Mononuclear cell (primary cell): ENCODE results near the gene IPMK. TPM values are rescaled to one million over a fixed set of nuclear protein-coding genes. Genes with fewer than 3 reads are reported as not detected.

ENCODE experiments used
- H3K27me3 ChIP-seq: 2 replicates; pipeline ENCODE4 v1.6.0; 2011; ENCODE audit warnings: low read length, control low read depth; ENCODE audit not compliant: insufficient read depth
- H3K4me1 ChIP-seq: 2 replicates; pipeline ENCODE4 v1.5.1; 2011; ENCODE audit warnings: mild to moderate bottlenecking, low read length, control low read depth; ENCODE audit not compliant: insufficient read depth
- H3K4me3 ChIP-seq: 2 replicates; pipeline ENCODE4 v1.5.1; 2011; ENCODE audit warnings: mild to moderate bottlenecking, low read length, moderate library complexity
- H3K9me3 ChIP-seq: 2 replicates; pipeline ENCODE4 v1.5.1; 2011; ENCODE audit warnings: low read depth, mild to moderate bottlenecking, control low read depth, low read length
- total RNA-seq: library from RNA; depleted of rRNA; stranded (reverse); fragments of >200 nt; gene quantifications from one replicate; pipeline ENCODE4 v1.2.3, GENCODE V29; 2012

IPMK gene
- total RNA-seq, 1 donor: 3.5 TPM

DNA sequence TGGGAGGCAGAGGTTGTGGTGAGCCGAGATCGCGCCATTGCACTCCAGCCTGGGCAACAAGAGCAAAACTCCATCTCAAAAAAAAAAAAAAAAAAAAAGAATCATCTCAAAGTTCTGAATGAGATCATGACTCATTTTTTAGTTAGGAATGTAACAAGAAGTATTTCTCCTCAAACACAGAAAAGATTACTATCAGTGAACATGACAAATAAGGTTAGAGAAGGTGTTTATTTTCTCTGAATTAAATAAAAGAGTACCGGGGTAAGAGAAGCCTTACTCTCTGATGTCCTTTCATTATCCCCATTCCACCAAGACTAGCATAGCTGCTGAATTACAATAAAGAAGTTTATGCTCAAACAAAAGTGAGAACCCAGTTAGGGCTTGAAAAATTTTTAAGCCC lies 50.1 kb downstream of the IPMK start:
- Histone ChIP-seq H3K4me1 (no peaks in the 10 kb centered on the region), H3K9me3 (no peaks in the 10 kb centered on the region), H3K27me3 (no peaks in the 10 kb centered on the region)

DNA sequence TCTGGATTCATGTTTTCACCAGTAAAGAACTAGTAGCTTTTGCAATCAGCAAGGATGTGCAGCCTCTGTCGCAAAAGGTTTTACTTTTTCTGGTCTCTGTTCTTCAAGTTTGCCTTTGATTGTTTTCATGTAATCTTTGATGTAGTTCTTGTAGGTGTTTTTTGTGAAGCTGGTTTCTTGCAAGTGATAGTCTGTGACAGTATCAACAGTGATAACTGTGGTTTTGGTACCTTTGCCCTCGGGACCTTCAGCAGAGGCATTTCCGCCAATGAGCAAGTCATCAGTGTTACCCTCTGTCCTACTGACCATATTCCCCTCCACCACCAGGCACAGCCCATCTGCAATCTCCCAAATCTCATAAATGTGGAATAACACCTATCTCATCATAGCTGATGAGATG lies 55.1 kb downstream of the IPMK start:
- Histone ChIP-seq H3K4me1 (no peaks in the 10 kb centered on the region), H3K4me3 (no peak overlapping the region), H3K9me3 (no peaks in the 10 kb centered on the region), H3K27me3 (no peaks in the 10 kb centered on the region)

More for the DNA sequence above, 50.1 kb downstream of the IPMK start:
- no peak overlapping the region for H3K4me3 ChIP-seq

DNA sequence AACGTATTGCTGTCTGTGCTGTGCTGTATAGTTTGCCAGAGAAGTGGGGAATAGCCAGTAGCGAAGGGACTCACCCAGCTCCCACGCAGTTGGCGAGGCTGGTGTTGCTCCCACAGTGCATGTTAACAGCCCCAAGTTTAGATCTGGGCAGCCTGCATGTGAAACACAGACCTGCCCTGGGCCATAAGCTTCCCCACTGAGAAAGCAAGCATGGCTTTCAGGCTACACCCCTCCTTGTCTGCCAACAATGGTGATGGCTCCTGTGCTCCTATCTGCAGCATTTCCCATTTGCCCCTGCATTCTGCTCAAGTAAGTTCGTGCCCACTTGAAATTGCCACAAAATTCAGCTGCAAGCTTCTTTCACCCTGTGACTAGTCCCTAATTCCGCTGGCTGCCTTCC lies 57.5 kb downstream of the IPMK start:
- H3K4me3 ChIP-seq: no peak overlapping the region
- H3K9me3 ChIP-seq: no peaks in the 10 kb centered on the region
- no peaks in the 10 kb centered on the region for H3K27me3 ChIP-seq
- no peaks in the 10 kb centered on the region for H3K4me1 ChIP-seq

DNA sequence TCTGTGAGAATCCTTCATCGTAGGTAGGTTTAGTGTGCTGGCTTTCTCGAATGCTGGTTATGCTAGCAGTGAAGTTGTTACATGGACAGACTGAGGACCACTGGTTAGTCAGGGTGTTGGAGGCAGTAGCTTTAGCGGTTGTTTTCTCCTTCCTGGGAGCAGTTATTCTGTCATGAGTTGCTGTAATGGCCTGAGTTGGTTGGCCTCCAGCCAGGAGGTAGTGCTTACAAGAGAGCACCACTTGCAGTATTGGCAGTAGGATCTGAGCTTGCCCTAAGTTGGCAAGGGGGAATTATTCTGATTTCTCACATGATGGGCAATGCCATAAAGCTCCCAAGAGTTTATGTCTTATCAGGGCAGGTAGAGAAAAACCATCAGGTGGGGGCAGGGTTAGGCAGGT lies 58.0 kb downstream of the IPMK start:
- Histone ChIP-seq H3K4me1 (no peaks in the 10 kb centered on the region), H3K27me3 (no peaks in the 10 kb centered on the region)

DNA sequence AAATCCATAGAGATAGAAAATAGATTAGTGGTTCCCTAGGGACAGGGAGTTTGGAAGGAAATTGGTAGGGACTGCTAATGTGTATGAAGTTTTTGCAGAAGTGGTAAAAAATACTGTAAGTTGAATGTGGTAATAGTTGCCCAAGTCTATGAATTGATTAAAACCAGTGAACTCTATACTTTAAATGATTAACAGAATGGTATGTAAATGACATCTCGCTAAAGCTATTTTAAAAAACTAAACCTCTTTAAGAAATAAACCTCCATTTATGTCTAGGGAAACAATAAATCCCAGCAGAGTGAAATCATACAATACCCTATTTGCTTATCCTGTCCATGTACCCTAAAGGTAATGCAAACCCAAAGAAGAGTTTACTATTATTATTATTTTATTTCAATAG lies 61.4 kb downstream of the IPMK start:
- no peaks in the 10 kb centered on the region for H3K9me3 ChIP-seq
- no peaks in the 10 kb centered on the region for H3K27me3 ChIP-seq
- no peaks in the 10 kb centered on the region for H3K4me1 ChIP-seq
- H3K4me3 ChIP-seq: no peak overlapping the region

More for the DNA sequence above, 58.0 kb downstream of the IPMK start:
- Histone ChIP-seq H3K9me3 (no peaks in the 10 kb centered on the region), H3K4me3 (no peak overlapping the region)

DNA sequence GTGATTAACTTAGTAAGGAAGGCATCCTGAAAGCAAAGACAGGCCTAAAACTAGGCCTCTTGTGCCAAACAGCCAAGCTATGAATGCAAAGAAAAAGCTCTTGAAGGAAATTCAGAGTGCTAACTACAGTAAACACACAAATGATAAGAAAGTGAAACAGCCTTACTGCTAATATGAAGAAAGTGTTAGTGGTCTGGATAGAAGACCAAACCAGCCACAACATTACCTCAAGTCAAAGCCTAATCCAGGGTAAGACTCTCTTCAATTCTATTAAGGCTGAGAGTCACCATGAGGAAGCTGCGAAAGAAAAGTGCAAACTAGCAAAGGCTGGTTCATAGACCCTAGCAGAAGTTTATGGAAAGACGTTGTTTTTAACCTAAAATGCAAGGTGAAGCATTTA lies 66.0 kb downstream of the IPMK start:
- Histone ChIP-seq H3K27me3 (no peaks in the 10 kb centered on the region), H3K9me3 (no peaks in the 10 kb centered on the region), H3K4me1 (no peaks in the 10 kb centered on the region), H3K4me3 (no peak overlapping the region)

DNA sequence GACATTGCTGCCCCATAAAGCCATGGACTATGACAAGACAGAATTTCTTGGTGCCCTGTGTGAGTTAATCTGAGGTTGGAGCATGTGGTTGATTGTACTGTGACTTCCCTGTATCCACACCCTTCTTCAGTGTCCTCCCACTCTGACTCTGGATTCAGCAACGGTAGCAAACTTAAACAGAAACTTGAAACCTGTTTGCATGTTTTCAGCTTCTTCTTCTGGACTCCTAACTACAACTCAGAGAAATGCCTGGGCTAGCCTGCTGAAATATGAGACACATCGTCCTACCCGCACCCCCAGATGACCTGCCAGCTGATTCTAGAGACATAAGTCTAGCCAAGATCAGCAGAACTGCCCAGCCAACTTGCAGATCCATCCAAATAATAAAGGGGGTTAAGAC lies 78.4 kb downstream of the IPMK start:
- H3K4me3 ChIP-seq: no peak overlapping the region
- no peaks in the 10 kb centered on the region for H3K9me3 ChIP-seq
- no peaks in the 10 kb centered on the region for H3K27me3 ChIP-seq

DNA sequence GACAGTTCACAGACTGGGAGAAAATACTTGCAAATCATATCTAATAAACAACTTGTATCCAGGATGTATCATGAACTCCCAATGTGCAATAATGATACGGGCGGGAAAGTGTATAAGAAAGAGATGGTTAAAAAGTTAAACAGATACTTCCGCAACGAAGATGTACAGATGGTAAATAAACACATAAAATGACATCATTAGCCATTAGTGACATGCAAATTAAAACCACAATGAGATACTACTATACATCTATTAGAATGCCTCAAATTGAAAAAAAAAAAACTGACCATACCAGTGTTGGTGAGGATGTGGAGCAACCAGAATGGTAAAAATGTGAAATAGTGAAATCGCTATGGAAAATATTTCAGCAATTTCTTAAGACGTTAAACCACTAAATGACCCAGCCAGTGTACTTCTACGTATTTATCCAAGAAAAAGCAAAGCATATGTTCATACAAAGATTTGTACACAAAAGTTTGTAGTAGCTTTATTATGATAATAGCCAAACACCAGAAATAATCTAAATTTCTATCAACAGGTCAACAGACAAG lies 83.5 kb downstream of the IPMK start:
- no peaks in the 10 kb centered on the region for H3K27me3 ChIP-seq
- H3K4me3 ChIP-seq: no peak overlapping the region
- H3K4me1 ChIP-seq: no peaks in the 10 kb centered on the region
- no peaks in the 10 kb centered on the region for H3K9me3 ChIP-seq

More for the DNA sequence above, 78.4 kb downstream of the IPMK start:
- no peaks in the 10 kb centered on the region for H3K4me1 ChIP-seq

DNA sequence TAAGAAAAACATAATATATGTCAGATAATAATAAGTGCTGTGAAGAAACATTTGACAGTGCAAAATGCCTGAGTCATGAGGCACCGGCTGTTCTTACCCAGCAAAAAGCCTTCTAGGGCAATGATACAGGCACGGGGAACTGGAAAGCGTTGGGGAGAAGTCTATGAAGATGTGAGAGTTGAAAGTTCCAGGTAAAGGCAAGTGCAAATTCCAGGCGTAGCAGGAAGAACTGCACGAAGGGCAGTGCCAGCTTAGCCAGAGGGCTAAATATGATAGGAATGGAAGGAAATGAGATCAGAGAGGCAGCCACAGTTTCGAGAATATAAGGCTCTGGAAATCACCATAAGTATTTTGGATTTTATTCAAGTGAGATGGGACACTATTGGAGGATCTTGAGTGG lies 87.0 kb downstream of the IPMK start:
- no peaks in the 10 kb centered on the region for H3K4me1 ChIP-seq
- no peak overlapping the region for H3K4me3 ChIP-seq
- H3K9me3 ChIP-seq: no peaks in the 10 kb centered on the region
- H3K27me3 ChIP-seq: no peaks in the 10 kb centered on the region

DNA sequence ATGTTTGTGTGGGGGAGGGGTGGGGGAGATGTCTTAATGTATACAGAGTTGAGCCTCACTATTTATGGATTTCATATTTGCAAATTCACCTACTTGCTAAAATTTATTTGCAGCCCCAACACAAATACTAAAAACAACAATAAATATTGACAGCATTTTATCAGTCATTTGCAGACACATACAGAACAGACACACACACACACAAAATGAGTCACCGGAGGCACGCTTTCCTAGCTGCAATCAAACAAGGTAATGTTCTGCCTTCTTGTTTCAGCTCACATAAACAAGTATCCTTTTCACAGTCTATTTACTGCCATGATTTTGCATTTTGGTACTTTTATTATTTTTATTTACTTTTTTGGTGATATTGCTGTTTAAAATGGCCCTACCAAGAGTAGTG lies 88.5 kb downstream of the IPMK start:
- no peaks in the 10 kb centered on the region for H3K9me3 ChIP-seq
- no peaks in the 10 kb centered on the region for H3K4me1 ChIP-seq
- H3K4me3 ChIP-seq: no peak overlapping the region
- H3K27me3 ChIP-seq: no peaks in the 10 kb centered on the region

DNA sequence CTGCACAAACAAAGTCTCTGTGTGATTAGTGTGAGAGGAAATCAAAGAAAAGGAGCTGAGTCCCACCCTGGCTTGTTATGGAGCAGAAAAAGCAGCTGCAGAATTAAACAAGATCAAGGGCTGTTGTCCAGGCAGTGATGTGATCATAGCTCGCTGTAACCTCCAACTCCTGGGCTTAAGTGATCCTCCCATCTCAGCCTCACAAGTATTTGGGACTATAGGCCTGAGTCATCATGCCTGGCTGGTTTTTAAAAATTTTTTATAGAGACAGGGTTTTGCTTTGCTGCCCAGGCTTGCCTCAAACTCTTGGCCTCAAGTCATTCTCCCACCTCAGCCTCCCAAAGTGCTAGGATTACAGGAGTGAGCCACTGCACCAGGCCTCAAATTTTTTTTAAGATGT lies 88.9 kb downstream of the IPMK start:
- Histone ChIP-seq H3K27me3 (no peaks in the 10 kb centered on the region), H3K4me3 (no peak overlapping the region), H3K9me3 (no peaks in the 10 kb centered on the region), H3K4me1 (no peaks in the 10 kb centered on the region)

DNA sequence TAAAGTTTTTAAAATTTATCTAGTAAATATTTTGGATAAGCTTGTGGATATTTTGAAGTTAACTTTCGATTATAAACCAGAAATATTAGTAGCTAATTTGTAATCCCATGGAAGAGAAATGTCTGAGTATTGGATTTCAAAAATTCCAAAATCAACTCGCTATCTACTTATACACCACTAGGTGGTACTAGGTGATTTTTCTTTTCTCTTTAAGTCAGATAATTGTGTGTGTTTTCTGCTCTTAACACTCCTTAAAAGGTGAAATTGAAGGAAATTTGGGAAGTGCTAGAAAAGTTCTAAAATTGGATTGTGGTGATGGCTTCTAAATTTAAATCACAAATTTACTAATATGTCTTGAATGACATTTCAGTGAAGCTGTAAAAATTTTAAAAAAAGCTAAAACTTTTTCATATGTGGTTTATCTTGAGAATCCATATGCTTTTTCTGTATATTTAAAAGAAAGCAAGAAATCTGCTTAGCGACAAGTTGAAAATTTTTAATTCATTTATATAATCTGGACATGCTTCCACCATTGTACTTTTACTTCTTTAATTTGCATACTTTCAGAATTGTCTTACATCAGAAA lies 90.2 kb downstream of the IPMK start:
- Histone ChIP-seq H3K9me3 (no peaks in the 10 kb centered on the region), H3K4me3 (no peak overlapping the region), H3K4me1 (no peaks in the 10 kb centered on the region), H3K27me3 (no peaks in the 10 kb centered on the region)

DNA sequence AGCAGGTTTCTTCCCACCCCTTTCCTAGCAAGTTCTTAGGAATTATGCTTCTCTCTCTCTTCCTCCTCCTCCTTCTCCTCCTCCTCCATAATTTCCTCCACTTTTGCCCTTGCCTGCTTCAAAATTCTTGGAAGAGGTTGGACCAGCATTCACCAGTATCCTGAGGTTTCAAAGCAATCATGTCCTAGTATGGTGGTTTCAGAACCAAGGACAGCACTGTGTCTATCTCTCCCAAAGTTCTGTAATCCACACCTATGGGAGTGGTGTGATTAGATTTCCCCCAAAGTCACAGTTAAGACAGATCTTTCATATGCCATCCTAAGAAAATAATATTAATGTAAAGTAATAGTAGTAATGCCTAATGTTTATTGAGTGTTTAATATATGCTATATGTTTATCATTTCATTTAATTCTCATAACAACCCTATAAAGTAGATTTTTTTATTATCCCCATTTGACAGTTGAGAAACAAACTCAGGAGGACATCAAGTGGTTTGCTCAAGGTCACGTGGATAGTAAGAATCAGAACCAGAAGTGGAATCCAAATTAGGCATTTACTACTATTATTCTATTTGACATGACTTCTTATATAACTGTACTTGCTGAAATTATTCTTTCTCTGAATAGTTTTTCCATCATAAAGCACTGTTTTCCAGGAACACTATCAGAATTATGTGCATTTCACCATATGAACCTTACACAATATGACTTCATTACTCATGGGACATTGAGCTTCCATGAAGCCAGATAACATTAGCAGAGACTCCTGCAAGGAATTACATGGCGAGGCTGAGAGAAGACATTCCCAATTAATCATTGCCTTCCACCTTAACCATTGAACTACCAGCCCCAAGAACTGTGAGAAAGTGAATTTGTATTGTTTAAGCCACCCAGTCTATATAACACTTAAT lies 91.4 kb downstream of the IPMK start:
- H3K27me3 ChIP-seq: no peaks in the 10 kb centered on the region
- H3K9me3 ChIP-seq: no peaks in the 10 kb centered on the region
- no peaks in the 10 kb centered on the region for H3K4me1 ChIP-seq
- H3K4me3 ChIP-seq: no peak overlapping the region

DNA sequence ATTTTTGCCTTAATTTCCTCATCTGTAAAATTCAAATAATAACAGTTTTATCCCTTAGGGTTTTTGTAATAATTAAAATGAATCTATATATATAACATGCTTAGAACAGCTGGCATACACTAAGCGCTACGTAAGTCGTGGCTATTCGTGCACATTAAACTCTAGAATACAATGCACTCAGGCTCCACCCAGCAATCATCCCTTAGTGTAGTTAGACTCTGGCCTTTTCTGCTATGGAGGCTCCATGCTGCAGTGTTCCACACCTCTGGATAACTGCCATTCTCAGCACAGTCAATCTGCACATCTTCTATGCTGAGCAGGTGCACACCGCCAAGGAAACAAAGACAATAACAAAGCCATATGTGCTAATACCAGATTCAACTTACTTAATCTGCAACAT lies 92.9 kb downstream of the IPMK start:
- Histone ChIP-seq H3K27me3 (no peaks in the 10 kb centered on the region), H3K4me3 (no peak overlapping the region), H3K4me1 (no peaks in the 10 kb centered on the region)

DNA sequence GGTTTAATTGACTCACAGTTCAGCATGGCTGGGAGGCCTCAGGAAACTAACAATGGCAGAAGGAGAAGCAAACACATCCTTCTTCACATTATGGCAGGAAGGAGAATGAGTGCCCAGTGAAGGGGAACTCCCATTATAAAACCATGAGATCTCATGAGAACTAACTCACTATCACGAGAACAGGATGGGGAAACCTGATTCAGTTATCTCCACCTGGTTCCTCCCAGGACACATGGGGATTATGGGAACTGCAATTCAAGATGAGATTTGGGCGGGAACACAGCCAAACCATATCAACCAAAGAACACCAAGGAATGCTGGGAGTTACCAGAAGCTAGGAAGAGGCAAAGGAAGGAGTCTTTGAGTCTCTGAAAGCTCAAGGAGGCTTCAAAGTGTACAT lies 94.3 kb downstream of the IPMK start:
- H3K4me1 ChIP-seq: no peaks in the 10 kb centered on the region
- peaks cover 3% of the 10 kb centered on the region for H3K27me3 ChIP-seq
- no peaks in the 10 kb centered on the region for H3K9me3 ChIP-seq
- no peak overlapping the region for H3K4me3 ChIP-seq

More for the DNA sequence above, 92.9 kb downstream of the IPMK start:
- no peaks in the 10 kb centered on the region for H3K9me3 ChIP-seq
